ENCODE results near the gene PLCD1.

Gene PLCD1

DNA sequence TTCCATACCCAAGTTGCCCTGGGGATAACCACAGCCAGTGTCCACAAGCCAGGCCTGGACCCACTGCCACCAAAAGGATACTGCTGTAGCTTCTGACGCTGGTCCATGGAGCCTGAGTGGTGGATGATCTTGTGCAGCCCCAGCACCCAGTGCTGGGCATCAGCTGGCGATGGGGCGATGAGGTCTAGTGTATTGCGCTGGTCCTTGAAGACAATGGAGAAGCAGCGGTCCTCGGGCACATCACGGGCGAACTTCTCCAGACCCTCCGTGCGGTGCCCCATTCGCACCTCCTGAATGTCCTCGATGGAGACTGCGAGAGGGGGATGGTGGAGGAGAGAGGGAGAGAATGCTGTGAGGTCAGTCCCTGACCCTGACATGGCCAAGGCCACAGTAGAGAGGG, 13.0 kb downstream of the PLCD1 start:
- no peak for DNase-seq

DNA sequence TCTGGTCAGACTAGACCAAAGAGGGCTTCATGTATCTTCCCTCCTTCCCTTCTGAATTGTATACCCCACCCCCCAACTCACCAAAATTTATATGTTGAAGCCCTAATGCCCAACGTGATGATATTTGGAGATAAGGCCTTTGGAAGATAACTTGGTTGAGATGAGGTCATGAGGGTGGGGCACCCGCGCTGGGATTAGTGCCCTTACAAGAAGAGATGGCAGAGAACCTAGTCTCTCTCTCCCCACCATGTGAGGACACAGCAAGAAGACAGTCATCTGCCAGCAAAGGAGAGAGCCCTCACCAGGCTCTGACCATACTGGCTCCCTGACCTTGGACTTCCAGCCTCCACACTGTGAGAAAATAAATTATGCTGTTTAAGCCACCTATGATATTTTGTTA, 13.5 kb downstream of the PLCD1 start:
- no peak for DNase-seq

DNA sequence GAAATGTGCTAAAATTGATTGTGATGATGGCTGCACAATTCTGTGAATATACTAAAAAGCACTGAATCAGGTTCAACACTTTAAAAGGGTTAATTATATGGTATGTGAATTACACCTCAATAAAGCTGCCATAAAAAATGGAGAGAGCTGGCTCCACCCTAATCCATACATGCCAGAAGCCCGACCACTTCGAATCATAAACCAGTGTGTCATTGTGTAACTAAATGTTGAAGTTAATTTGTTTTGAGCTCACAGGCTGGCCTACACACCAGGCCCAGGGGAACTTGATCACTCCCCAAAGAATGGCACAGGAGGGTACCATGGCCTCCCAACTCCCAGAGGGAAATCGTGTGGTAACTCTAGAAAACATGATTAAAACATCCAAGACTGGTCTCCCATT, 14.0 kb downstream of the PLCD1 start:
- DNase-seq, result no peak

DNA sequence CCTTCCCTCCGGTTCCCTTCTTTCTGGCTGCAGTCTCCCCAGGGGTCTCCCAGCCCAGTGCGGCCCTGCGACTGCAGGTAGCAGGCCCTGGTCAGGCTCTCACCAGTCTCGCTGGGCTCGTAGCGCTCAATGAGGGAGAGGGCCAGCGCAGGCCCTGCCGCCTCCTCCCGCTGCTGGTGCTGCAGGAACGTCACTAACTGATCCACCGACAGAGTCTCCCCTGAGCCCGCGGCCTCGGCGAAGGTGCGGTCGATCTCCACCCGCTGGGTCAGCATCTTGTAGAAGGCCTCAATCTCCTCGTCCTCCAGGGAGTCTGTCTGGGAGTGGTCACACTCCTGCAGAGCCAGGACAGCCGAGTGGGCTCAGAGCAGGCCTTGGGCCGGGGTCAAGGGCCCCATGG, 18.3 kb downstream of the PLCD1 start:
- DNase-seq, result no peak

DNA sequence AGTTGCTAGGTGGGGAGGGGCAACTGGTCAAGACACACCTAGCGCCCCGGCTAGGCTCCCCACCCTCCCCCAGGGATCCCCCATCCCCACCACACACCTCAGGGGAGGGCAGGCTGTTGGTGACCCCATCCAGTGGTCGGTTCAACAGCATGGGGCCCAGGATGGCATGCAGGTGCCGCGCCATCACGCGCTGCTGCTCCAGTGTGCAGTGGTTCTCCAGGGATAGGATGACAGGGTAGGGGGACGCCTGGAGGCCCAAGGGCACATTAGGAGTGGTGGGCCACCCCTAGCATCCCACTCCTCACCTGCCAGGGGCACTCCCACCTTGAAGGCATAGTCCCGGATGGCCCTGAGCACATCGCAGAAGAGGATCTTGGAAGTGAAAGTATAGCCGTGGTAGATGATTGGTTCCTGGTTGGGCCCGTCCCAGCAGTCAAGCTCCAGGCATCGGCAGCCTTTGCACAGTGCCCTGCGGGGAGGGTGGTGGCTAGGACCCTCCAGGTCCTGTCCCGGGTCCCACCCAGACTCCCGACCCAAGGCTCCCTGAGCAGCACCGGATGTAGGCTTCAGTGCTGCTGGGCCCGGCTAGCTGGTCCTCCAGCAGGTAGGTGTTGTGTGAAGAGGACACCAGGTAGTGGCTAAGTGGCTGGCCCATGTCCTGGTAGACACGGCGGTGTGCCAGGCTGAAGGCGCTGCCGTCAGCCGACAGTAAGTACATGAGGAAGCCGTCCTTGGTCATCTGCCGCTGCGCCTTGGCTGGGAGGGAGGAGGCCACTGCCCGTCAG, 19.4 kb downstream of the PLCD1 start:
- no peak for DNase-seq

DNA sequence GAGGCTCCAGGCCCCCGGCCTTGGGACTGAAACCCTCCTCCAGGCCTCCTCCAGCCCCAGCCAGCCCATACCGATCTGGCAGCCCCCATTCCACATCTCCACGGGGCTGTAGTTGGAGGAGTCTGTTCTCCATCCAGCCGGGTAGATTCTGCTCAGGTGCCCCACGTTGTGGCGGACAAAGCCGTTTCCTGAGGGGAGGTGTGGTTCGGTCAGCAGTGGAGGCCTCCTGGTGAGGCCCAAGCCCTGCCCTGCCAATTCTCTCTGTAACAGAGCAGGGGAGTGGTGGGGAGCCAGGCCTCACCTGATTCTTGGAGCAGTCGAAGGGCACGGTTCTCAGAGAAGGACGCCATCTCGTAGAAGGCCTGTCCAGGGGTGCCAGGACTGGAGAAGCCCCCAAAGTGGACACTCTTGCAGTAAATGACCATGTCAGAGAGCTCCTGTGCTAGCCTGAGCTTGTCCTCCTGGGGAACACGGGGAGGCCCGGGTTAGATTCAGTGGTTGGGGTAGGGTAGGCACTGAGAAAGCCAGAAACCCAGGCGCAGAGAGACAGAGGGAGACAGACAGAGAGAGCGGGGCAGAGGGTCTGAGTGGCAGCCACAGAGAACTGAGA, 20.4 kb downstream of the PLCD1 start:
- no peak for DNase-seq

DNA sequence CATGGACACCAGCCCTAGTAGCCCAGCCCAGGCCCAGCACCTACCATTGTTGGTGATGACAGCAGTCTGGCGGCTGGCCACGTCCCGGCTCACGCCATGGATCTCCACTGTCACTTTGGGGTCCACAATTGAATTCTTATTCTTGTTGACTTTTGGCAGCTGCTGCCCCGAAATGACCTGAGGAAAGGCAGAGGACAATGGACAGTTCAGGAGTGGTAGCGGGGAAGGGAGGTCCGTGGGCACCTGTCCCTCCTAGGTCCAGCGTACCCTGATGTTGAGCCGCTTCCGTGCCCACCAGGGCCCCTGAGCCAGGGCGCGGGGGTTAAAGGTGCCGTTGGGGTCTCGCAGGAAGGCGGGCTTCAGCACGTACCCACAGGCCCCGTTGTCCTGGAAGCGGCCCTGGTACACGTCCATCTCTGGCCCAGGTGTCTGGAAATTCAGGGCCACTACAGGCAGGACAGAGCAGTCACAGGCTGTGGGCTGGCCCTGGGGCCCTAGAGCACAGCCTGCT, 21.2 kb downstream of the PLCD1 start:
- no peak for DNase-seq

DNA sequence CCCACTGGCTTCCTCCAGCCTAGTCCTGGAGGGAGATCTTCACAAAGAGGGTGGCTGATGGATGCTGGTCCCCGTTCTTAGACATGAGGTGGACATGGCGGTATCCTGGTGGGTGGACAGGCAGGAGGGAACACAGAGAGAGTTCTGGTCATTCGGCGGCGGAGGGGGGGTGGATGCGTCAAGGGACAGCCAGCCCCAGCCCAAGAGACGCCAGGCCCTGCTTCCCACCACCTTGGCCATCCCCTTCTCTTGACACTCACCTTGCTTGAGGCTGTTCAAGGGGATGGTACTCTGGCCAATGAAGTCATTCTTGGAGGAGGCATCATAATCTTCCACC, 21.7 kb downstream of the PLCD1 start:
- no peak for DNase-seq

DNA sequence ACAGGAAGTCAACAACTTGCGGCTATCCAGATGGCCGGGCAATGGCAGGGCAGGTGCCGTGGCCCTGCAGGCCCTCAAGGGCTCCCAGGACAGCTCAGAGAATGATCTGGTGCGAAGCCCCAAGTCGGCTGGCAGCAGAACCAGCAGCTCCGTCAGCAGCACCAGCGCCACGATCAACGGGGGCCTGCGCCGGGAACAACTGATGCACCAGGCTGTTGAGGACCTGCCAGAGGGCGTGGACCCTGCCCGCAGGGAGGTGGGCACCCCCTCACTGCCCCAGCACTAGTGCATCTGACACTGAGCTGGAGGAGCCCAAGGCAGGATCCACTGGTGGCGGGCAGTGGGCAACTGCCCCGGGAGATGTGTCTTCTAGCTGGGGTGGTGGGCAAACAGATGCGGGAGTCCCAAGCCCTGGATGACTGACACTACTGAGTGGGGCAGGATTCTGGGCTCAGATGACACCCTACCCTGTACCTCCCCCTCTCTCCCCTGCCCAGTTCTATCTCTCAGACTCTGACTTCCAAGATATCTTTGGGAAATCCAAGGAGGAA, 22.9 kb downstream of the PLCD1 start:
- DNase-seq, result no peak

DNA sequence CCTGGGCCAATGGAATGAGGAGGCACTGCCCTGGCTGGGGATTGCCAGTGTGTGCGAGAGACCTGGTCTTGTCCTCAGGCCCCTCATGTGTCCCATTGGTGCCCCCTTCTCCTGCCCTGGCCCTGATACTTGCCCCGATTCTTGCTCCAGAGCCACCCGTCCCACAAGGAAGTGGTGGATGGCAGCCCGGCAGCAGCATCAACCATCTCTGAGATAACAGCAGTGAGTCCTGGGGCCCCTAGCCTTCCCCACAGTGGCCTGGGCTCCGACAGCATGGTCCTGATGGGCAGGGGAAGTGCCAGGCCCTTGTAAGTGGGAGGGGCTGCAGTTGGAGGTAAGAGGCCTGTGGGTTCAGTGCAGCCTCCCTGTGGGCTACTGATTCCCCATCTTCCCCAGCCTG, 23.4 kb downstream of the PLCD1 start:
- DNase-seq, result no peak

DNA sequence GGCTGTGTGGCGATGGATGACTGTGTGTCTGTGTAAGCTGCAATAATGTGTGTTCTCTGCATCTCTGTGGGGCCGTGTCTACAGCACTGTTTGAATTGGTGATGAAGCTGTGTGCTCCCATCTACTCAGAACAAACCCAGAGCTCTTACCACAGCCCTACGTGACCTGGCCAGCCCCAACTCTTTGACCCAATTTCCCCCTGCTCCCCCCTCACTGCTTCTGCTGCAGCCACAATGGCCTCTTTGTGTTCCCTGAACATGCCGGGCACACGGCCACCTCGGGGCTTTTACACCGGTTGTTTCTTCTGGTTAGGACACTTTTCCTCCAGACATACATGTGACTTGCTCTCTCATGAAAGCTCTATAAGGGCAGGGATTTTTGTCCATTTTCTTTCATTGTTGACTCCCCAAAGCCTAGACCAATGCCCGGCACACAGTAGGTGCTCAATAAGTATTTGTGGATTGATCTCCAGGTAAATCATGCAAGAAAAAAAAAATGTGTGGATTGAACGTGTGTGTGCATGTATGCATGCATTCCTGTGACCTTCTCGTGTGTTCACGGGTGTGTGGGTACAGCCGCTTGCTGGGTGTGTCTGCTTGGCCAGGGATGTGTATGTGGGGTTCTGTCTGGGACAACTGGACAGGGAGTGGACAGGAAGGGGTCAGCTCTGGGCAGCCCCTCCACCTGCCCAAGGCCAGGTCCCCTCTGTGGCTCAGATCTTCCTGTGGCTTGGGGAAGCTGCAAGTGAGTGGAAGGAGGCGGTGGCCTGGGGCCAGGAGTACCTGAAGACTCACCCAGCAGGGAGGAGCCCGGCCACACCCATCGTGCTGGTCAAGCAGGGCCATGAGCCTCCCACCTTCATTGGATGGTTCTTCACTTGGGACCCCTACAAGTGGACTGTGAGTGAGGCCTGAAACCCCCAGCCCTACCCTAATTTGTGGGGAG, 24.1 kb downstream of the PLCD1 start:
- DNase-seq, result no peak

DNA sequence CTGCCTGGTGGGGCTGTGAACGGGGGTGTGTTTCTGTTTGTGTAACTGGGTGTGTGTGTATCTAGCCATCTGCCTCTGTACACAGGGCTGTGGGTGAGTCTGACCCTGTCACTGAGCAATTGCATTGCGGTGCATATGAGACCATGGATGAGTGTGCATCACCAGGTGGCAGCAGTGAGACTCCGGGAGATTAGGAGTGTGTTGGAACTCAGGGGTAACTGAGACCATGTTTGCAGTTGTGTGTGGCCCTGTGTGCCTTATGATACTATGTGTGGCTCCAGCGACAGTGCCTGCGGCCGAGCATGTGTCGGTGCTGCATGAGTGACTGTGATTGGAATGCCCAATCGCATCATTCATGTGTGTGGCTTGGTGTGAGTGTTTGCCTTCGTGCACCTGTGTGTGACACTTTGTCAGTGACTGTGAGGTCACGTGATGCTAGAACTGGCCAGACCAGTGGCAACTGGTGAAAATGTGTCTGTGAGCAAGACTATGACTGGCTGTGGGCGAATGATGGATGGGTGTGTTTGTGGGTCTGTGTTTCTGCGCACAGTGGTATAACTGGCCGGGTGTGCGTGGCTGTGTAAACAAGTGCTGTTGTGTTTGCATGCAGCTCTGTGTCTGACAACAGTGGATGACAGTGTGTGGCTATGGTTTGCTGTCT, 24.9 kb downstream of the PLCD1 start:
- DNase-seq, result peak; percentile 59 to 63

DNA sequence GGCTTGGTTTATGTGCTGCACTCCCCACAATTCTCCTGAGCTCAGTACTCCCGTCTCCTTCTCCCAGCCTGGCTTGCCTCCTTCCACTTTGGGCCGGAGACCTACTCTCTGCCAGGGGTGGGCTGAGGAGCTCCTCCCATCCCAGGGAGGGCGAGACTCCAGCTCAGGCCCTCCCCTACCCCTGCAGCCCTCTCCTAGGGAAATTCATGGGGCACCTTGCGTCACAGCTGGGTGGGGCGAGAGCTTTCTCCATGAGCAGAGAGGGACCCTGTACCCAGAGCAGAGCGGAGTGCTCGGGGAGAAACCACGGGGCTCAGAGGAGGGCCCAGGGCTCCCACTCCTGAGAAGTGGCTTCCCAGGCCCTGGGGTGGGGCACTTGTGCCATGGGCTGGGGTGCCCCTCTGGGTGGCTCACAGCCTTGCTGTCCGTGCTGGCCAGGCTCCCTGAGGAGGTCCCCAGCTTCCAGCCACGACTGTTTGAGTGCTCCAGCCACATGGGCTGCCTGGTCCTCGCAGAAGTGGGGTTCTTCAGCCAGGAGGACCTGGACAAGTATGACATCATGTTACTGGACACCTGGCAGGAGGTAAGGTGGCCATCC, 25.5 kb downstream of the PLCD1 start:
- DNase-seq, result no peak

DNA sequence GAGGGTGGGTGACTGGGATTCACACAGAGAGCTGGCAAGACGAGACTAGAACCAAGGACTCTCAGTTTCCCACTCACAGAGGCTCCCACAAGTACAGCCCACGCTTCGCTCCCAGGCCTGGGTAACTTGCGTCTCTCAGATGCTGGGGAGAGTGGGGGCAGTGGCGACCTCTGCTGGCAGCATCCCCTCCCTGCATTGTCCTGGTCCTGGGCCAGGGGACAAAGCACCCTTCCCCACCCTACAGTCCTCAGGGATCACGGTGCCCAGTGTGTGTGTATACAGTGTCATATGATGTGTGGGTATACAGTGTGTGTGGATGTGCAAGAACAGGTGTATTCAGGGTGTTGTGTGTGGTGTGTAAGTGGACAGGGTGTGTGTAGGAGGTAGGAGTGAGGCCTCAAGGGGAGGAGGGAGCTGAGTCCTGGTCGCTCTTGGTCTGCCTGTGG, 26.0 kb downstream of the PLCD1 start:
- DNase-seq, result peak; percentile 54 to 58

DNA sequence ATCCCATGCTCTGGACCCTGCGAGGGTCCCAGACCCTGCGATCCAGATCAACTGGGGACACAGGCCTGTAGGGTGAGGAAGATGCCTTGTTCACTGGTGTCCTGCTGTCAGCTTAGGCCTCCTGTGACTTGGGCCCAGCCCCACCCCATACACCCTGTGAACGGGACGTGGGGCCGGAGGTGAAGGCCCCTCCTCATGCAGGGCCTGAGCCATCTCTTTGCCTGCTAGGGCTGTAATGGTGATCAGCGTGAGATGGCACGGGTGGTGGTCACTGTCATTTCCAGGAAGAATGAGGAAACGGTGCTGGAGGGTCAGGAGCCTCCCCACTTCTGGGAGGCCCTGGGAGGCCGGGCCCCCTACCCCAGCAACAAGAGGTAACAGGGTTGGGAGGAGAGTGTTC, 26.5 kb downstream of the PLCD1 start:
- DNase-seq, result no peak

DNA sequence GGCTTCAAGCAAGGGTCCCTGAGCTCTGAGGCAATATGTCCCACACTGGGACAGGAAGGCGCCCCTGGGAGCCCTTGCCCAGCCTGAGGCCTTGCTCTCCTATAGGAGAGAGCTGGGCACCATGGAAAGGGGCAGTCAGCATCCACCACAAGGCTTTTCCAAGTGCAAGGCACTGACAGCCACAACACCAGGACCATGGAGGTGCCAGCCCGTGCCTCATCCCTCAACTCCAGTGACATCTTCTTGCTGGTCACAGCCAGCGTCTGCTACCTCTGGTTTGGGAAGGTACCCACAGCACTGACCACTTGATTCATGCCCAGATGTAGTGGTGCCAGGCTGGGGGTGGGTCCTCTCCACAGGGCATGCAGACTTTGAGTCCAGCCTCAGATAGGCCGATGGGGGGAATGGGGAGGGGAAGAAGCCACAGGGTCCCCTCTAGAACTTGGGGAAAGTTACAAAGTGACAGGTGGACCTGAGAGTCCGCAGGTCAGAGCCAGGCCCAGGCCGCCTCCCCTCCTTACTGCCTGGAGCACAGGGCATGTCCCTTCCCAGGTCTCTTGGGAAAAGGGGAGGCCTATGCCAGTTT, 27.1 kb downstream of the PLCD1 start:
- no peak for DNase-seq

DNA sequence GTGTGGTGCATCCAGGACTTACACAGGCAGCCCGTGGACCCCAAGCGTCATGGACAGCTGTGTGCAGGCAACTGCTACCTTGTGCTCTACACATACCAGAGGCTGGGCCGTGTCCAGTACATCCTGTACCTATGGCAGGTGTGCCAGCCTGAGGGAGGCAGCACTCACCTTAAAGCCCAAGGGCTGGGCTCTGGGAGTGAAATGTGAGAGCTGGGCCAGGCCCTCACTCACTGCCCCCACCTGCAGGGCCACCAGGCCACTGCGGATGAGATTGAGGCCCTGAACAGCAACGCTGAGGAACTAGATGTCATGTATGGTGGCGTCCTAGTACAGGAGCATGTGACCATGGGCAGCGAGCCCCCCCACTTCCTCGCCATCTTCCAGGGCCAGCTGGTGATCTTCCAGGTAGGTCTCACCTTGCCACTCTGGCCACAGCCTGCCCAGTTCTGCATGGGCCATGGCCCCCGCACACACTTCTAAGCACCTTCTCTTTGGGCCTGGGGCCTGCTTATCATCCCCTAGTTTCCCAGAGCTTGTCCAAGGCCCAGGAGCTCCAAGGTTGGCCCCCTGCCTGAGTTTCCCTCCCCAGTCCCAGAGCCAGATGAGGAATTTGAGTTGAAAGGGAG, 27.9 kb downstream of the PLCD1 start:
- DNase-seq, result no peak

DNA sequence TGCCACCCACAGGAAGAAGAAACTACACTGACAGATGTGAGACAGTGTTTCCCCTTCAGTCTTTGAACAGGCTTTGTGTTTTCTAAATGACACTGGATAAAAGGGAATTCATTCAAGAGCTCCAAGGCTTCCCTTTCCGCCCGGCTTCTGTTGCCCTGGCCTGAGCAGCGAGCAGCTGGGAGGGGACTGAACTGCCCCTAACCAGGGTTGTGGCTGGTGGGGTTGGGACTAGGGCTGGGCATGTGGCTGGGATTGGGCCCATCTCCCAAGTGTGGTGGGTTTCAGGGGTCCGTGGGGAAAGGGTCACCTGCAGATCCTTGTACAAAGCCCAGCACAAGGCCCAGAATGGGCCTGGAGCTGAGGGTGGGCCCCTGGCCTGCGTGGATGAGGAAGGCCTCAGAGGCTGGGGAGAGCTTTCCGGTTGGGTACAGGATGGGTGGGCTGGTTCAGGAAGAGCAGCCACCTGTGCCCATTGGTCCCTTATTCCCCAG, 28.4 kb downstream of the PLCD1 start:
- no peak for DNase-seq

DNA sequence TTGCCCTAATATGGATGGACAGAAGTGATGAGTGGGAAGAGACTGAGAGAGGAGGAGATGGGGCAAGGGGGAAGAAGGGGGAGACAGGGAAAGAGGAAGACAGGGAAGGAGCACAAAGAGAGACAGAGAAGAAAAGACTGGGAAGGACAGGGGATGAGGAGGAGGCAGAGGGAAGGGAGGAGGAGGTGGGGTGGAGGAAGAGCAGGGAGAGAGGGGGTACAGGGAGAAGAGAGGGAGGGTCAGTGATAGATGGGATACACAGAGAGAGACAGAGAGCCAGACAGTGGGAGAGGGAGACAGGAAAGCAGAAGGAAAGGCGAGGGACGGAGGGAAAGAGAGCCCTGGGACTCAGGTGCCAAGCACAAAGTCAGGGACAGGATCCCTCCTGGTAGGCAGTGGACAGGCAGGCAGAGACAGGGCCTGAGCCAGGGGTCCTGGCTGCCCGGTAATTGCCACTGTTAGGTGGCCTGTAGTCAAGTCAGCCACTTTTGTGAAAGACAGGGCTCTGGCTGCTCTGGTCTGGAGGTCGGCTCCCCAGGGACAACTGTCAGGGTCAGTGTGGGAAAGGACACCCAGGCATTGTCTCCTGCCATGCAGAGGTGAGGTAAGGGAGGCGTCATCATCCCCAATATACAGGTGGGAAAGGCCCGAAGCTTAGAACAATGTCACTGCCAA, 29.1 kb downstream of the PLCD1 start:
- DNase-seq, result no peak

DNA sequence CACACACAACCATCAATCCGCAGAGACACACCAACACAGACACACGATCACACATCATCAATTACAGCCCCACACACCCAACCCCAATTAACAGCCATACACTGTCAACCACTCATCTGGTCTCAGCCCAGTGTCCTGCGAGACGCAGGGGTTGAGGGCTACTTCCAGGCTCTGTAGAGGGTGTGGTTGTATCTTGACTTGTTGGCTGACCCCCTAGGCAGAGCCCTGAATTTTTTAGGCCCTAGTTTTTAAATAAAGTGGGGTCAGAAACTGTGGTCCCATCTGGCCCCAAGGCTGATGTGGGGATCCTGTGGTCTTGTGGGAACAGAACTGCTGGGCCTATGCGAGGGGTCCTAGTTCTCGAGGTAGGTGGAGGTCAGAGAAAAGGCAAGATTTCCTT, 29.6 kb downstream of the PLCD1 start:
- no peak for DNase-seq
